HG02571 (cell line): ENCODE data around the gene KLF5.

Experiments used
- ATAC-seq: cut with Tn5 transposase; IDR thresholded peaks from one replicate; pipeline ENCODE4 v1.9.1; 2021; ENCODE audit warnings: mild to moderate bottlenecking, moderate library complexity; ENCODE audit not compliant: unreplicated experiment

Gene KLF5

DNA sequence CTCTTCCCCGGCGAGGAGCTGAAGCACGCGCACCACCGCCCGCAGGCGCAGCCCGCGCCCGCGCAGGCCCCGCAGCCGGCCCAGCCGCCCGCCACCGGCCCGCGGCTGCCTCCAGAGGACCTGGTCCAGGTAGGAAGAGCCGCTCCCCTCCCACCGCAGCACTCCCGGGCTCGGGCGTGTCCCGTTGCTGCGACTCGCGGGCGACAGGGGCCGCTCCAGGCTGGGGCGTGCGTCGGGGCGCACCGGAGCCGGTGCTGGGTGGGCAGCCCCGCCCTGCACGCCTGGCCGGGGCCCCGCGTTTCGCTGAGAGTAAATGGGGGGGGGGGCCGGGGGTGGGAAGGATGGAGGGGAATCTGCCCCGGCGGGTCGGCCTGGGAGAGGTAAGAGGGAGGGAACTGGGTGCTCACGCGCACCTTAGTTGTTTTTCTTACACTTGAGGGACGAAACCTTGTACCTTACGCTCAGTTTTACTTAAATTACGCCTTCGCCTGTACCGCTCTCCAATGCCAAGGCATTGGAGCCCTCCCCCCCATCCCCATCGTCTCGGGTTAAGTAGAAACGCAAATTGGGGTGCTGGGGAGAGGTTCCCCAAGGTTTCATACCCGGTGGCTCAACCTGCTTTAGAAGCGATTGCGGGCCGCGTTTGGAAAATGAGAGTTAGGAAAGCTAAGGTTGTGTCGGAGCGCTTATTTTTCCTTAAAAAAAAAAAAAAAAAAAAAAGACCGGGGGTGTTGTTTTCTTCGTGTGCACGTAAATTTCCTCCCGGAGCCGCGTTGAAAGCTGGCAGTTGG is 850 bp downstream of the KLF5 start:
- peak; percentile 38 for ATAC-seq

DNA sequence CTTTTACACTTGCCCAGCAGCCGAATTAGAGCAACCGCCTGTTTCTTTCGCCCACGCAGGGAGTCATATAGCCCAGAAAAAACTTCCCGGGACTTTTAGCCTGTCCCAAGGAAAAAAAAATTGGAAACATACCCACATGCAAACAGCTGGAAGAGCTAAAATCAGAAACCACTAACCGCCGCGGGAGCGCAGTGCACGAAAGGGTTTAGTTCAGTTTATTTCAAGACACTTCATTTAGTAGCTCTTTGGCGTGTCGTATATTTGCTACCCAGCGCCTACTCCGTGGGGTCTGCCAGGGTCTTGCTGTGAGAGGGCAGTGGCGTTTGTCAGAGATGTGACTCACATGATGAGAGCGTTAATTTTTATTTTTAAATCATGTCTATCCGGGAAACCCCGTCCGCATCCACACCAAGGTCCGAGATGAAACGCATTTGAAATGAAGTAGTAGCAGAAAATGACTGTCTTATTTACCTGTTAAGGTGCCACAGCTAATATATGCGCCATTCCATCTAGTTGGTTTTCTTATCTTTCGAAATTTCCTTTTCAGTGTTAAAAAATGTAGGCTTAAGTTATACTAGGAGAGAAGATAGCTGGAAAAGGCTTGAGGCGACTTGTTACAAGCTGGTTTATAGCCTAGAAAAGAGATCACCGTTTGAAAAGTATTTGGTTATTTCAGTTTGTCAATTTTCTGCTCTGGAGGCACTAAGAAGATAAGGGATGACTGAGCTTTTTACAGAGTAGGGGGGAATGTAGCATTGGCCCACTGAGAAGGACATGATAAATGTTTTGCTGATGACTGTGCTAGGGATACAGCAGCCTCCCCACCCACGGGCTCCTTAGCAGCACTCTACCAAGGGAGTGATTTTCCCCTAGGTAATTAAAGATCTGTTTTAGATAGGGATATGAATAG is 1.7 kb downstream of the KLF5 start:
- ATAC-seq, result no peak

DNA sequence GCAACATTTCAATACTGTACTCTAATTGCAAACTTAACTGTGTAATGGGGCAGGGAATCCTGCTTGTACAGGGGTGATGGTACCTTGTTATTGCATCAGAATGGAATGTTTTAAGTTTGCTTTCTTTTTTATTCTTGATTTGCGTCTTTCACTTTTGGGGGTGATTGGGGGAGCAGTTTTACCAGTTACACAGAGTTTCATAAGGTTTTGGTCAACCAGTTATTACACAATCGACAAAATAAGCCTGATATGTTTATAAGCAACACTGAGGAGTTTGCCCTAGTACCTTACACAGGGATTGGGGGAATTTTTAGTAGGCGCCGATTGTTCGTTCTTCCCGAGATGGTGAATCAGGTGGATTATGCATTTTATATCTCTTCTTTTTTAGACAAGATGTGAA is 2.7 kb downstream of the KLF5 start:
- ATAC-seq, result no peak

DNA sequence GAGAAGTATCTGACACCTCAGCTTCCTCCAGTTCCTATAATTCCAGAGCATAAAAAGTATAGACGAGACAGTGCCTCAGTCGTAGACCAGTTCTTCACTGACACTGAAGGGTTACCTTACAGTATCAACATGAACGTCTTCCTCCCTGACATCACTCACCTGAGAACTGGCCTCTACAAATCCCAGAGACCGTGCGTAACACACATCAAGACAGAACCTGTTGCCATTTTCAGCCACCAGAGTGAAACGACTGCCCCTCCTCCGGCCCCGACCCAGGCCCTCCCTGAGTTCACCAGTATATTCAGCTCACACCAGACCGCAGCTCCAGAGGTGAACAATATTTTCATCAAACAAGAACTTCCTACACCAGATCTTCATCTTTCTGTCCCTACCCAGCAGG is 3.1 kb downstream of the KLF5 start:
- no peak for ATAC-seq

DNA sequence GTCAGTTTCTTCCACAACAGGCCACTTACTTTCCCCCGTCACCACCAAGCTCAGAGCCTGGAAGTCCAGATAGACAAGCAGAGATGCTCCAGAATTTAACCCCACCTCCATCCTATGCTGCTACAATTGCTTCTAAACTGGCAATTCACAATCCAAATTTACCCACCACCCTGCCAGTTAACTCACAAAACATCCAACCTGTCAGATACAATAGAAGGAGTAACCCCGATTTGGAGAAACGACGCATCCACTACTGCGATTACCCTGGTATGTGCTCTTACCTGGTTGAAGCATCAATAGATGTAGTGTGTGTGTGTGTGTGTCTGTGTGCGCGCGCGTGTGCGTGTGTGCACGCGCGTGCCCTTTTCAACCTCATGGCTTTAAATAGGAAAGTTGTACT is 3.7 kb downstream of the KLF5 start:
- no peak for ATAC-seq

DNA sequence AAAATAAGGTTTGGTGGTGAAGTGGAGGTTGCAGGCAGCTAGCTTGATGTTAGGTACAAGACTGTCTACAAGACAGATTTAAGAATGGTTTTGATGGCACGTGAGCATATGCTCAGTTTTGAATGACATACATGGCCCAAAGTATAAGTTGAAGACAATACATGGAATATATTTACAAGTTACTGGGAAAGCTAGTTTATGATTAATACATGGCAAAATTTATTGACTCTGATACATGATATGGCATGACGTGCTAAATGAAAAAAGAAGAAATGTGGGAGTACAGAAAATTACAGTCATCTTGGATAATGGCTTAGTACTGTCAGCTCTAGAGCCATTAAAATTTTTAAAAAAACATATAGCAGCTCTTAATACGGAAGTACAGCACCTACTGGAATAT is 4.4 kb downstream of the KLF5 start:
- no peak for ATAC-seq

DNA sequence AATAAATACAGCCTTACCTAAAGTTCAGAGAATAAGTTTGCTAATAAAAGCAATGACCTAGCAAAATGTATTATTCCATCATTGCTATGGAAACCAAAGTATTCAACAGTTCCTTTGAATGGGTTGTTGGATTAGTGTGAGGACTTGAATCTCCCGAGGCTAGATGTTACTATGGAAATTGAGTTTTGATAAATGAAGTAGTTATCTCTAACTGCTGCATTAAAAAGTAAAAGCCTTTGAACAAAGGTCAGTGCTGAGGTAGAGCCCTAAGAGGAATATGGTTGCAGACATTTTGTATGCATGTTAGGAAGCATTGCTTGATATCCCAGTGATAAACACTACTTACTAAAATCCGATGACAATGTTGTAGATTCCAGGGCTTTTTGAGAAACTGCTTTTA is 6.2 kb downstream of the KLF5 start:
- no peak for ATAC-seq

DNA sequence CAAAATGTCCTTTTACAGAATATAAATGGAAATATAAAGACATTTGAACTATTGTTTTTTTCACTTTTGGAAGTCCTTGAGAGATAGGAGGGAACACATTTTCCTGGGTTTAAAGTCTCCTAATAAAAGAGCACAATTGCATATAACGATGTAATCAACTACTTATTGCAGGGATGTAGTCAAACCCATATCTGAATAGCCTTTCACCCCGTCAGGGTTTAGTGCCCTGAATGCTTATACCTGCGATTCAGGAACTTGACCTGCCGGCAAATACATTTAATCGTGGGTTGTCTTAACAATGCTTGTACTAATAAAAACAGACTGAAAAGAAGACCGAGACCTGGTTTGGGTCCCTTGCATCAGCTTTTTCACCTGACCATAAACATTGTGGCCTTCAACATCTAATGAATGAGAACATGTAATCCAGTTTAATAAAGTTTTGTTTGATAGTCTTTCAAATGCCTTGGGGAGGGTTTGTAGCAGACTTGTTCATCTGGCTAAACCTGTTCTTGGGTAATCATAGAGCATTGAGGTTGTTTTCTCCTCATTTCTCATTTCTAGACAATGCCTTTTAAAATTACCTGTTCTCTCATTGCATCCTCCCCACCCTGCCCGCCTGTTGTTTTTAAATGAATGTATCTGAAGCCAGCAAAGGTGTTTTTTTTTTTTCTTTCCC is 7.0 kb downstream of the KLF5 start:
- ATAC-seq, result no peak

DNA sequence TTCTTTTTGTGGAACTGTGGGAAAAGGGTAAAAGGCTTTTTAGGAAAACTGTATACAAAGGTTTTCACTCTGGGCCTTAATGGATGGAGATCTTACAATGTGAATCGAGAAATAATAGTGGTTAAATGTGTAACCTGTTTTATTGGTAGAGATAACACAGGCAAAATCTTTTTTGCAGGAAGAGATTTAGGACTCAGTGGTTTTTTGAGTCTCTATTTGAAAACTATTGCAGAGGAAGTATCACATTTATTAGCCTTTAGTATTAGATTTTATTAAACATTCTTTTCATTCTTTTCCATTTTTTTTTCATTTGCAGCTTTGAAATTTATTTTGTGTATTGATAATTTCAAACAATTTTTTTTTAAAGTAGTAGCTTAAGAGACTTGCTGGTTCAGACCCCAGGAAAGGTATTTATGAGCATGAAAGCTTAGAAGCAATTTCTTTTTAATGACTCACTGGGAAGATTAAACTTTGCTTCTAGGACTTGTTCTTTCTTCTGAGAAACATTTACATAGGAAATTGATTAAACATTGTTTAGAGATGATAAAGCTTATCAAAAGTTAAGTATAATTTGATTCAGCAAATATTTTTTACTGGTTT is 10.5 kb downstream of the KLF5 start:
- no peak for ATAC-seq

DNA sequence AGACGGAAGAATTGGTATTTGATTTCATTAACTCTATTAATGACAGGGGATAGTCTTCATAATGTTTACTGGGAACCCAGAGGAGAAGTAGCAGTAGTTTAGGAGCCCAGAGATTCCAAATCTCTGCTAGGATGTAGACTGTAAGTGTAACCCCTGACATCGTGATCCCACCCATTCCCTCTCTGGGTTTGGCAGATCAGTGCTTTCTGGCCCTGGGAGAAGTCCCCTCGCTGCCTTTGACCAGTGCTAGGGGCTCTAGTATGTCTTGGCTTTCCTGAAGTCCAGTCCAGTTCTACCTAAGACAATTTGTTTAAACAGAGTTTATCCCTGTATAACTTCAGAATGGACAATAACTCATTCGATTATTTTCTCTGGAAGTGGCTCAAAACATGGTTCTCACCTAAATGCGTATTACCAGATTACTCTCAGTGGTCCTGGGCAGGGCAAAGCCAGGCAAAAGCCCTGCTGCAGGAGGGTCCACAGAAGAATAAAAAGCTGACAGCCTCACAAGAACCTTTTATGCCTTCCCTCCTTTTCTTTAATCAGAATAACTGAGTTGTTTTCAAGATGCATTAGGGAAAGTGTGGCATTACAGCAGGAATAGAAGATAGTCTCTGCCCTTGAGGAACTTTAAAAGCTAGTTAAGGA is 11.8 kb downstream of the KLF5 start:
- ATAC-seq, result no peak

DNA sequence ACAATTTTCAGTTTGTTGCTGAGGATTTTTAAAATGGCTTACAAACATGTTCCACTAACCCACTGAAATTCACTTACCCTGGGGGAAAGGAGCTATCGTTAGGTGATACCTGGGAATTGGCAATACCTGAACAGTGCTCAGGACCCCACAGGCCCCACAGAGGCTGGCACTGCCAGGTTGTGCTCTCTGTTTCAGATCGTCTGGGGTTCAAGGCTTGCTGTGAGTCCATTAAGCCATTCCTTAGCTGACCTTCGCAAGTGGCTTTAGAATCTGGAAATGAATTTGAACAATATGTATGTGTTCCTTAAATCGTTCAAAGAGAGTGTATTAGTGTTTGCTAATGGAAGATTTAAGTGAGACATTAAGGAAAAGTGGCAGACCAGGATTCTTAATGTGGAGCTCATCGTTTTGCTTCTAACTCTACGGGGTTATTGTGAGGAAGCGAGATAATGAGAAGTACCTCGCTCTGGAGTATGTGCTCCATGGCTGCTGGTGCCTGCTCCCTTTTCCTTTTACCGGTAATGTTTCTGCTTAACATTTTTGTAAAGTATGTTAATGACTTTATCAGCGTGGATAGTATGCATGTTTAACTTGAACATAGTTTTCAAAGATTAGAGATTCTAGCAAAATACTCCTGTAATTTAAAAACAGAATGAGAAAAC is 13.6 kb downstream of the KLF5 start:
- no peak for ATAC-seq

DNA sequence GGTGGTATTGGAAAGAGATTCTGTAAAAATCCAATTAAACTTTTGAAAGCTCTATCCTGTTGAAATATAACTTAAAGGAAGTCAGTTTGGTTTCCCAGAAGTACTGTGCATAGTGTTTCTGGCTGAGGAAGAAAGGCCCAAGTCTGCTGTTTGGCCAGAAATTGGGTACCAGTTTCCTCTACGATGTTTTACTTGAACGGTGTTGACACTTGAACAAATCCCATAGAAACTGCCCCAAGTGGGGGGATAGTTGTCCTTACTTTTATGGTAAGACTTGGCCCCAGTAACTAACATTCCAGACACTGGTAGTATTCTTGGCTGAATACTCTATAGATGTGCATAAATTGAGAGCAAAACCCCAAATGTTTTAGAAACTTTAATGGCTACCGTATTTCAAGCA is 14.2 kb downstream of the KLF5 start:
- no peak for ATAC-seq

DNA sequence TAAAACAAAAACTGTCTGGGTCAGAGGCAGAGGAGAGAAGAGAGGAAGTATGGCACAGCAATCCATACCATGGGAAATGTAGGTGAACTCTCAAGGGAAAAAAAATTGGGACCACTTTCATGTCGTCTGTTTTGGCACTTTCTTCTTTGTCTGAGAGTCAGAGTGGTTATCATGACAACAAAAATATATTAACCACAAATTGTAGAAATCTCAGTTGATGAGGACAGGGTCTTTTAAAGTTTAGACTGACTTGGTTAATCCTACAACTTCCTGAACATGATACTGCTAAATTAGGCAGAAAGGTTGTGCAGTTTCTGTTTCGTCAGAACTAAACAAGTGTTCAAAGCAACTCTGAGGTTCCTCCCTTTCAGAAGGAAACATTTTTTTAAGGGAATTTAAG is 15.2 kb downstream of the KLF5 start:
- ATAC-seq, result no peak

DNA sequence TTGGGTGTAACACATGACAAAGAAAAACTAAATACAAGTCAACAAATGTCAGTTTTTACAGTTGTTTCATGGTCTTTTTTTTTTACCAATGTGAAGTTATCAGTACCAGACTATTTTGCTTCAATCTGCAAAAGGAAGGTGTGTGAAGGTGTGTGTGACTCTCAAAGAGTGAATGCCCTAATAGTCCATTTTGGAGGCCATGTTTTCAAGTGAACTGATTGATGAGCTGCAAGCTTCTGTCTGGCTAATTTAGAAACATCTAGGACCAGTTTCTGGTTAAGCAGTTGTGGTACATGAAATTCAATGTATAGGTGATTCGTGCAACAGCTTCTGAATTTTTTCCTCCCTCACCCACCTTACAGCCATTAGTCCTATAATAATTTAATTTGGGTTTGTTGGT is 16.1 kb downstream of the KLF5 start:
- ATAC-seq, result no peak

DNA sequence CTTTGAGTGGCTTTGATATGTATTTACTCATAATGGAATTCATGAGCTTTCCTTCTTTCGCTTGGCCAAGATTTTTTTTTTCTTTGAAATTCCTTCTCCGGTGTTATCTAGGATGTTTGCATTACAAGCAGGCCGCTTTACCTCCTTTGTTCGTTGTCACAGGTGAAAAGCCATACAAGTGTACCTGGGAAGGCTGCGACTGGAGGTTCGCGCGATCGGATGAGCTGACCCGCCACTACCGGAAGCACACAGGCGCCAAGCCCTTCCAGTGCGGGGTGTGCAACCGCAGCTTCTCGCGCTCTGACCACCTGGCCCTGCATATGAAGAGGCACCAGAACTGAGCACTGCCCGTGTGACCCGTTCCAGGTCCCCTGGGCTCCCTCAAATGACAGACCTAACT is 16.7 kb downstream of the KLF5 start:
- ATAC-seq, result no peak

DNA sequence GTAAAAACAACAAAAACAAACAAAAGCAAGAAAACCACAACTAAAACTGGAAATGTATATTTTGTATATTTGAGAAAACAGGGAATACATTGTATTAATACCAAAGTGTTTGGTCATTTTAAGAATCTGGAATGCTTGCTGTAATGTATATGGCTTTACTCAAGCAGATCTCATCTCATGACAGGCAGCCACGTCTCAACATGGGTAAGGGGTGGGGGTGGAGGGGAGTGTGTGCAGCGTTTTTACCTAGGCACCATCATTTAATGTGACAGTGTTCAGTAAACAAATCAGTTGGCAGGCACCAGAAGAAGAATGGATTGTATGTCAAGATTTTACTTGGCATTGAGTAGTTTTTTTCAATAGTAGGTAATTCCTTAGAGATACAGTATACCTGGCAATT is 17.1 kb downstream of the KLF5 start:
- ATAC-seq, result no peak

DNA sequence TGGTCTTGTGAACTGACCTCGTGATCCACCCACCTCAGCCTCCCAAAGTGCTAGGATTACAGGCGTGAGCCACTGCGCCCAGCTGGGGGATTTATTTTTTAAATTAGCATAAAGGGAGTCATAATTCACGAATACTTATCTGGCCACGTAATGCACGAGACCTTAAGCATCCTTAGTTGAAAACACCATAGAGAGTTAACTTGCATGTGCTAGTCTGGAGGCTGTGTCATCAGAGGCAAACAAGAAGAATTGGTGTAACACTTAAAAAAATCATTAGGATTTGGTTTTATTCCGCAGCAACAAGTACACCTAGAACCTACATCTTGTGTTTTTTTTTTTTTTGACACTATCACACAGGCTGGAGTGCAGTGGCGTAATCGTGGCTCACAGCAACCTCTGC is 19.1 kb downstream of the KLF5 start:
- ATAC-seq, result no peak

DNA sequence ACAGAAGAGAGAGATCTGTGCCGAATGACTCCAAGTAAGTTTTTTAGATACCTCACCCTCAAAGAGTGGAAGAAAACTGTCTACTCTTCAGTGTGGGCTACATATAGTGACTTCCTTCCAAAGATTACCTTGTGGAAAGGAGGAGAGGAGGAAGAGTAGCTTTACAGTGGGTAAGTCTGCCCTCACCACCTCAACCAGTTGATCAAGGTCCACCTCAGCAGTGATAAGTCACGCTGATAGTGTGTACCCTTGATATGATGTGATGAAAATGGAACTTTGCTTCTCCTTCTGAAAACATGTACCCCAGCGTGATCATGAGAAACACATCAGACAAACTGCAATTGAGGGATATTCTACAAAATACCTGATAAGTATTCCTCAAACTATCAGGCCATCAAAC is 20.6 kb downstream of the KLF5 start:
- ATAC-seq, result no peak

DNA sequence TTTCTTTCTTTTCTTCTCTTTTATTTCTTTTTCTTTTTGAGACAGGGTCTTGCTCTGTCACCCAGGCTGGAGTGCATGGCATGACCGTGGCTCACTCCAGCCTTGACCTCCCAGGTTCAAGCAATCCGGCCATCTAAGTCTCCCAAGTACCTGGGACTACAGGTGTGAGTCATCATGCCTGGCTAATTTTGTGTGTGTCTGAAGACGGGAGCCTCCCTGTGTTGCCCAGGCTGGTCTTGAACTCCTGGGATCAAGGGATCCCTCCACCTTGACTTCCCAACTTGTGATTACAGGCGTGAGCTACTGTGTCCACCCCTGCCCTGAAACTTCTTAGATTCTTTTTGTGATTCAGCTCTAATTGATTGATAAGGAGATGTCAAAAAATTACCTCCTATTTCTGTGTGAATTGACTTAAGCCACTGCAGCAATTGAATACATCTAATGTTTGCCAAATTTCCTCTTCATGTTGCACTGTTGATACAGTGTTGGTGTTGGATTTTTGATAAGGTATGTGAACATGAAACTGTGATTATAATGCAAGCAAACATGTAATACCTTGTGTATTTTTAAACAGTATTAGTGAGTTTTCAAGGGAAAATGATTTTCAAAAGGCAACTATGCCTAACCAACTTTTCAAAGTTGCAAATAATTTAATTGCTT is 22.6 kb downstream of the KLF5 start:
- ATAC-seq, result no peak

DNA sequence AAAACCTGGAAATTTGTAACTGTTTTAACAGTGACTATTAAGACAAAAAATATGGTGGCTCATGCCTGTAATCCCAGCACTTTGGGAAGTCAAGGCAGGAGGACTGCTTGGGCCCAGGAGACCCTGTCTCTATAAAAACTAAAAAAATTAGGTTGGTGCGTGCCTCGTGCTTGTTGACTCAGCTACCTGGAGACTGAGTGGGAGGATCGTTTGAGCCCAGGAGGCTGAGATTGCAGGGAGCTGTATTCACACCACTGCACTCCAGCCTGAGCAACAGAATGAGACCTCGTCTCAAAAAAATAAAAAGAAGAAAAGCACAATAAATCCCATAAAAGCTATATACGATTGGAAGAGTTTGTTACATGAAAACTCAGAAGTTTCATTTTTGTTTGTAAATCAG is 23.7 kb downstream of the KLF5 start:
- ATAC-seq, result no peak
